H1 (cell line): ENCODE data around the gene NEURL1. TPM values are rescaled to one million over a fixed set of nuclear protein-coding genes. Genes with fewer than 3 reads are reported as not detected.

Experiments
- CTCF ChIA-PET: fragments of 300-600 bp; sonication (Branson Sonifier 250); formaldehyde crosslinking; loops from one replicate; lab custom pipeline; 2021; ENCODE audit not compliant: partially characterized antibody; lab: Charles Lee
- POLR2A ChIA-PET: fragments of 300-600 bp; sonication (Branson Sonifier 250); formaldehyde crosslinking; loops from one replicate; lab custom pipeline; 2021; ENCODE audit warnings: inconsistent platforms; ENCODE audit not compliant: partially characterized antibody; lab: Charles Lee
- DNase-seq, 2 experiments: peaks; one replicate each; pipeline versions ENCODE4 v3.0.0 to v3.0.0-alpha.2; 2010 to 2022; ENCODE audit warnings: low spot score in 2 of 2, low read depth in 1 of 2, mixed read lengths in 1 of 2
- FAIRE-seq: peaks from 2 replicates; lab custom pipeline; 2011; peaks lifted over from hg19 to GRCh38; lab: Jason Lieb, UNC
- H2AFZ ChIP-seq: 2 replicates; pipeline ENCODE4 v1.8.1; 2012; ENCODE audit warnings: low read length, inconsistent platforms
- H2AK5ac ChIP-seq: 2 replicates; pipeline ENCODE4 v1.6.1; 2013; ENCODE audit warnings: low read depth, low read length
- H2BK120ac ChIP-seq: replicated peaks from 2 replicates; pipeline ENCODE3; 2013; ENCODE audit warnings: low read depth, low read length, inconsistent platforms
- H2BK12ac ChIP-seq: 2 replicates; pipeline ENCODE4 v1.6.1; 2013; ENCODE audit warnings: low read depth, low read length
- H2BK15ac ChIP-seq: 2 replicates; pipeline ENCODE4 v1.6.1; 2013; ENCODE audit warnings: low read length
- H2BK20ac ChIP-seq: 2 replicates; pipeline ENCODE4 v1.6.1; 2013; ENCODE audit warnings: low read length
- H2BK5ac ChIP-seq: 2 replicates; pipeline ENCODE4 v1.6.1; 2013; ENCODE audit warnings: low read depth, low read length
- H3K14ac ChIP-seq: 2 replicates; pipeline ENCODE4 v1.6.1; 2013; ENCODE audit warnings: inconsistent platforms; ENCODE audit not compliant: insufficient read length
- H3K18ac ChIP-seq: 2 replicates; pipeline ENCODE4 v1.6.1; 2013; ENCODE audit warnings: low read length; ENCODE audit errors: extremely low read depth
- H3K23ac ChIP-seq: 2 replicates; pipeline ENCODE4 v1.6.1; 2013; ENCODE audit warnings: inconsistent platforms; ENCODE audit not compliant: insufficient read length
- H3K23me2 ChIP-seq: 2 replicates; pipeline ENCODE4 v1.6.1; 2013; ENCODE audit warnings: low read depth, low read length
- H3K27ac ChIP-seq: 2 replicates; pipeline ENCODE4 v1.6.1; 2011; ENCODE audit warnings: low read depth, low read length, inconsistent platforms
- H3K27me3 ChIP-seq, 4 experiments: replicated peaks in 1 of 4; 1 replicate in 1 of 4; 2 replicates in 3 of 4; pipeline versions ENCODE4 v1.6.1 to v1.8.1; 2011 to 2013; ENCODE audit warnings: low read length in 3 of 4, mild to moderate bottlenecking in 3 of 4, inconsistent platforms in 2 of 4, mixed read lengths in 2 of 4, moderate library complexity in 1 of 4; ENCODE audit not compliant: control insufficient read depth in 3 of 4, insufficient read depth in 3 of 4; ENCODE audit errors: extremely low read depth in 1 of 4
- H3K36me3 ChIP-seq, 4 experiments: 2 replicates each; pipeline versions ENCODE4 v1.6.1 to v1.8.1; 2011 to 2013; ENCODE audit warnings: mild to moderate bottlenecking in 4 of 4, low read length in 3 of 4, moderate library complexity in 2 of 4, control low read depth in 1 of 4, inconsistent platforms in 1 of 4; ENCODE audit not compliant: insufficient read depth in 4 of 4, control insufficient read depth in 2 of 4
- H3K4ac ChIP-seq: replicated peaks from 2 replicates; pipeline ENCODE3; 2013; ENCODE audit warnings: low read length, low read depth, mixed read lengths, inconsistent platforms; ENCODE audit not compliant: insufficient read length
- H3K4me1 ChIP-seq, 4 experiments: replicated peaks in 1 of 4; 1 replicate in 1 of 4; 2 replicates in 3 of 4; pipeline versions ENCODE4 v1.6.1 to v1.8.1; 2011 to 2013; ENCODE audit warnings: low read length in 3 of 4, inconsistent platforms in 2 of 4, mixed read lengths in 1 of 4; ENCODE audit not compliant: insufficient read depth in 4 of 4, control insufficient read depth in 3 of 4
- H3K4me2 ChIP-seq, 2 experiments: 2 replicates each; pipeline versions ENCODE4 v1.6.1 to v1.8.1; 2011 to 2013; ENCODE audit warnings: low read depth in 2 of 2, low read length in 2 of 2, control low read depth in 1 of 2, inconsistent platforms in 1 of 2, mild to moderate bottlenecking in 1 of 2; ENCODE audit not compliant: insufficient read depth in 1 of 2
- H3K4me3 ChIP-seq, 4 experiments: fragments of 200-600, 300-600 bp in 1 of 4; sonication (generic), shearing (Covaris generic), sonication (Bioruptor Twin) in 1 of 4; 2 replicates each; pipeline versions ENCODE4 v1.5.1 to v1.8.1; 2011 to 2016; ENCODE audit warnings: low read length in 4 of 4, low read depth in 3 of 4, control low read depth in 2 of 4, inconsistent platforms in 2 of 4, mild to moderate bottlenecking in 2 of 4, mixed read lengths in 1 of 4, moderate library complexity in 1 of 4; ENCODE audit not compliant: insufficient read depth in 2 of 4; ENCODE audit errors: extremely low read depth in 1 of 4
- H3K56ac ChIP-seq: replicated peaks from 2 replicates; pipeline ENCODE3; 2013; ENCODE audit warnings: low read depth, mild to moderate bottlenecking, mixed read lengths, low read length, inconsistent platforms; ENCODE audit not compliant: insufficient read length
- H3K79me1 ChIP-seq: 2 replicates; pipeline ENCODE4 v1.6.1; 2013; ENCODE audit warnings: low read depth, low read length, control low read depth
- H3K79me2 ChIP-seq, 2 experiments: 2 replicates each; pipeline versions ENCODE4 v1.6.1 to v1.8.1; 2012 to 2013; ENCODE audit warnings: low read length in 2 of 2, mild to moderate bottlenecking in 2 of 2, inconsistent platforms in 1 of 2; ENCODE audit not compliant: insufficient read depth in 2 of 2, control insufficient read depth in 1 of 2
- H3K9ac ChIP-seq, 4 experiments: replicated peaks in 1 of 4; 1 replicate in 1 of 4; 2 replicates in 3 of 4; pipeline versions ENCODE4 v1.6.1 to v1.8.1; 2011 to 2013; ENCODE audit warnings: low read depth in 3 of 4, low read length in 3 of 4, control low read depth in 2 of 4, mild to moderate bottlenecking in 2 of 4, moderate library complexity in 2 of 4, inconsistent platforms in 1 of 4; ENCODE audit errors: extremely low read depth in 1 of 4
- H3K9me3 ChIP-seq, 2 experiments: 2 replicates each; pipeline versions ENCODE4 v1.6.1 to v1.8.1; 2012 to 2013; ENCODE audit warnings: mild to moderate bottlenecking in 2 of 2, moderate library complexity in 2 of 2, control low read depth in 1 of 2, inconsistent platforms in 1 of 2, low read depth in 1 of 2, low read length in 1 of 2, mixed read lengths in 1 of 2; ENCODE audit not compliant: insufficient read depth in 2 of 2
- H4K20me1 ChIP-seq, 2 experiments: replicated peaks in 1 of 2; 2 replicates each; pipeline versions ENCODE3 to v1.8.1; 2011 to 2013; ENCODE audit warnings: inconsistent platforms in 2 of 2, low read length in 2 of 2, mild to moderate bottlenecking in 1 of 2; ENCODE audit not compliant: insufficient read depth in 2 of 2, control insufficient read depth in 1 of 2
- H4K5ac ChIP-seq: 2 replicates; pipeline ENCODE4 v1.6.1; 2013; ENCODE audit warnings: low read length, low read depth, mixed read lengths, inconsistent platforms; ENCODE audit not compliant: insufficient read length
- H4K8ac ChIP-seq: 2 replicates; pipeline ENCODE4 v1.8.0; 2013; ENCODE audit warnings: mild to moderate bottlenecking, moderate library complexity, low read length, inconsistent platforms; ENCODE audit not compliant: insufficient read depth; ENCODE audit errors: extremely low read depth
- H4K91ac ChIP-seq: replicated peaks from 2 replicates; pipeline ENCODE3; 2013; ENCODE audit warnings: low read length, mixed read lengths, inconsistent platforms; ENCODE audit not compliant: insufficient read length
- GTF2F1 ChIP-seq: IDR thresholded peaks from 2 replicates; pipeline ENCODE4 v1.6.1; 2012; ENCODE audit warnings: low read depth, low read length, improper control_type of control experiment, borderline replicate concordance
- RNF2 ChIP-seq: fragments of 200-900, 300-1000 bp; sonication (generic); IDR thresholded peaks from 2 replicates; pipeline ENCODE4 v1.7.1; 2016; ENCODE audit warnings: borderline replicate concordance, low read depth, mild to moderate bottlenecking, antibody characterized with exemption, low read length; ENCODE audit not compliant: poor library complexity, severe bottlenecking; ENCODE audit errors: missing control alignments
- SIX5 ChIP-seq: IDR thresholded peaks from 2 replicates; pipeline ENCODE4 v1.6.1; 2011; ENCODE audit warnings: mild to moderate bottlenecking, low read depth, low read length
- TAF7 ChIP-seq: optimal IDR thresholded peaks from 2 replicates; pipeline ENCODE3; 2011; ENCODE audit warnings: low read depth, mild to moderate bottlenecking, inconsistent platforms, low read length, moderate library complexity, borderline replicate concordance
- TBP ChIP-seq: IDR thresholded peaks from 2 replicates; pipeline ENCODE4 v1.6.1; 2011; ENCODE audit warnings: low read depth, low read length, improper control_type of control experiment
- TCF12 ChIP-seq: IDR thresholded peaks from 2 replicates; pipeline ENCODE4 v1.6.1; 2011; ENCODE audit warnings: low read depth, mild to moderate bottlenecking, low read length
- WGBS, 2 experiments: shearing (Covaris generic) in 1 of 2; methylation state at CpG; one replicate each; pipeline versions ENCODE4 v1.1.6 to v1.1.7; 2013 to 2015; ENCODE audit warnings: low lambda C conversion rate in 2 of 2, mixed read lengths in 2 of 2, inconsistent platforms in 1 of 2, low coverage in 1 of 2, missing lambda C conversion rate in 1 of 2; ENCODE audit not compliant: insufficient replicate concordance in 2 of 2, insufficient coverage in 1 of 2, insufficient read length in 1 of 2; ENCODE audit errors: extremely low coverage in 1 of 2, missing lambda C conversion rate in 1 of 2; 5-methylcytosine and 5-hydroxymethylcytosine counted together
- polyA plus RNA-seq, 7 experiments: library from polyadenylated mRNA; depleted of rRNA in 3 of 7; stranded (reverse) in 5 of 7; unstranded in 2 of 7; fragments of >200 nt in 5 of 7; fragments of 200-250 nt in 2 of 7; gene quantifications; 1 replicate in 5 of 7; 2 replicates in 1 of 7; 4 replicates in 1 of 7; pipeline versions ENCODE4 v1.2.1 to v1.2.3, GENCODE V29; 2011 to 2013; ENCODE audit warnings: missing spikeins in 2 of 7, mixed read lengths in 2 of 7
- total RNA-seq: library from RNA; stranded (reverse); fragmentation: NEBNext Ultra II Directional; extraction: Animal tissue kit (Norgen Biotek cat#: 25700); gene quantifications from 2 replicates; pipeline ENCODE4 v1.2.1, GENCODE V29; 2021

The NEURL1 gene
- total and polyA plus RNA-seq, 2 of the 8 experiments (the other 6 are each of a cell fraction or from before 2014, with no cell fraction given) = 0.54 to 0.58 TPM

- POLR2A ChIA-PET = interaction anchor here (1.3 kb wide), 1 partner anchor 10 kb away, joined by 3 read pairs; no protein-coding TSS in a partner anchor
- Histone ChIP-seq H4K20me1 (no peaks in the 10 kb centered on the region), H3K56ac (no peak overlapping the region), H3K14ac (no peak overlapping the region), H3K27ac (no peak overlapping the region), H3K23ac (no peak overlapping the region), H3K4me2 (no peak overlapping the region), H3K27me3 (peaks cover 0 to 8% (median 1%) of the 10 kb centered on the region in 4 experiments; a peak in 3 of 7 replicates), H3K36me3 (no peaks in the 10 kb centered on the region), H3K18ac (no peak overlapping the region), H2BK20ac (no peak overlapping the region), H3K4me1 (no peaks in the 10 kb centered on the region; a peak in 1 of 7 replicates), H2BK15ac (no peak overlapping the region), H3K79me2 (no peaks in the 10 kb centered on the region), H3K4me3 (no peak overlapping the region), H4K91ac (no peak overlapping the region), H4K5ac (no peak overlapping the region), H3K23me2 (no peaks in the 10 kb centered on the region; the same call in 1 of the 2 replicates), H2BK120ac (no peak overlapping the region), H3K9ac (no peak overlapping the region), H2BK12ac (no peak overlapping the region), H2AFZ (no peak overlapping the region), H2BK5ac (no peak overlapping the region), H4K8ac (no peak overlapping the region), H3K9me3 (no peaks in the 10 kb centered on the region), H3K79me1 (no peaks in the 10 kb centered on the region), H3K4ac (no peak overlapping the region), H2AK5ac (no peak overlapping the region)
- CTCF ChIA-PET = interaction anchor here (0.7 to 6.4 kb wide), 6 partner anchors 11 to 414 kb away, joined by 3 to 64 read pairs (median 3); no protein-coding TSS in a partner anchor
- no peak for DNase-seq
- TF ChIP-seq GTF2F1 (no peak), TAF7 (no peak), TBP (no peak), RNF2 (no peak), TCF12 (no peak), SIX5 (no peak)
- 100% methylated on average over 1 of the region's 1 CpG; no CpG with 5 or more reads in 1 of the 2 experiments for WGBS, 2 experiments
- FAIRE-seq = no peak
Observed at GRCh38 chr10:103550229-103550628, 56.7 kb downstream of the NEURL1 start.
